GM10266 (cell line): ENCODE results near the gene DPYD.

Source experiments
- DNase-seq: peaks from one replicate; pipeline ENCODE4 v3.0.0; 2012; ENCODE audit errors: extremely low spot score
- CTCF ChIP-seq: IDR thresholded peaks from 2 replicates; pipeline ENCODE4 v1.5.1; 2012; ENCODE audit warnings: mild to moderate bottlenecking, low read depth; ENCODE audit not compliant: control insufficient read depth, insufficient read depth; ENCODE audit errors: missing control alignments

DPYD gene

DNA sequence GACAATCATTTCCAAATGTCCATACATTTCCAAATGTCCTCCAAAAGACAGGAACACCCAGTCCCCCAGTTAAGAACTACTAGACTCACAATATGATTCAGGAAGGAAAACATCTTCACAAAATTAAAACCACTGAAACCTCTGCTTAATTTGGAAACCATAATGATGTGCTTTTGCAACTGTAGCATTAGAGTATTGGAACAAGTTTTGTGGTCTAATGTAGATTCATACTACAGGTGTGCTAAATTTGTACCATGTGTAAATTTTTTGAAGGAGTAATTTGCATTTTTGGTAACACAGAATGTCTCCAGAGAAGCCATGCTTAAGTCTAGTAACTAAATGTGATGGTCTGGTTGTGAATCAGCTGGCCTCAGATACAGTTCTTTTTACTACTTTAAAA, 129.6 kb downstream of the DPYD start:
- no peak for TF ChIP-seq CTCF
- no peak for DNase-seq

DNA sequence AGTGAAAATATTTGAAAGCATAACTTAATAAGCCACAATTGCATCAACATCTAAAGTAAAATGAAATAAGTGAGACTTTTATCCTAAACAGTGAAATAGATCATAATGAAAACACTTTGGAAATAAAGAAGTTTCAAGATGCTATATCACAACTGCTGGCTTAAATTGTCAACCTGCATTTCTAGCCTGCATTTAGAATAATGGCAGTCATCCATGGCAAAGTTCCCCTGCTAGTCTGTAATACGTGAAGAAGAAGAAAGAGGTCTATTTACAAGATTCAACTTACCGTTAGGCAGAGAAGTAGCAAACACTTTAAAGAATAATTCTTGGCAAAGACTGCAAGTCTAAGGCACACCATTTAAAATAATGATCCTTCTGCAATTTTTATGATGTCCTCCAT, 133.6 kb downstream of the DPYD start:
- DNase-seq, result no peak
- TF ChIP-seq CTCF, result no peak

- no peak for TF ChIP-seq CTCF
- DNase-seq, result no peak
Observed at GRCh38 chr1:97784661-97785060, 136.2 kb downstream of the DPYD start.

- DNase-seq, result no peak
- no peak for TF ChIP-seq CTCF
Observed at GRCh38 chr1:97783751-97784150, 137.1 kb downstream of the DPYD start.

DNA sequence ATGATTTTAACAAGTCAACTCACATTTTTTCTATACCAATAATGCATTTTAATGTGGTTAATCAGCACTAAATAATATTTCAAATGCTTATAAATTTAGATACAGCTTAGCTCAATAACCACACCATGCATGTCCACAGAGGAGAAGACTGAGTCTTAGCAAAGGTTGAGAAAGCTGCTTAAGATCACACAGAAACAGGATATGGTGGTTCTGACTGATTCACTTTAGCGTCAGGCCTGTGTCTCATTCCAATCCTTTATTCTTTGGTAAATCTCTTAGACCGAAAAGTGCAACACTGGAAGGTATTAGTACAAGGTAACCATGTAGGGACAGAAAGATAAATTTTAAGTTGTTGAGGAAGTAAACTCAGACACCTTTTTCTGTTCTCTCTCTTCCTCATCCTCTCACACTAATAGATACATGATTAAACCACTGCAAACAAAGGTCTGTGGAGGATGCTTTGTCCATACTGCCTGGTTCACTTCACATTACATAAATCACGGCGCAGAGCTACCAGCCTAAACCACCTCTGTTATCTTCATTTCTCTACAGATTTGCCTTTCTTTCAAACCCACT, 139.0 kb downstream of the DPYD start:
- DNase-seq, result no peak
- no peak for TF ChIP-seq CTCF

DNA sequence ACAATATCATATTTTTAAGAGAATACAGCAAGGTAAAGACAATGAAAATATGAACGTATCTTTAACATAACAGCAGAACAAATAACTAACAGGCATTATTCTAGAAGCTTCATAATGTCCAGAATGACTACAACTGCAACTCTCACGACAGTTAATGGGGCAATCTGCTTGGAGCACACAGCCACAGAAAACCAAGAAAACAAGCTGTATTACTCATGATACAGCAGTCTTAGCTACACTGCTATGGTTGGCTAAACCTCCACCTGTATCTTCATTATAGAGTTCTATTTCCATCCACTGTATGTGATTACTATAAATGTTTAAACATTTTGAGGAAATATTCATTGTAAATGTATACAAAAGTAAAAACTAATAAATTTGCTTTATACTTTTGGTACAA, 139.9 kb downstream of the DPYD start:
- TF ChIP-seq CTCF, result no peak
- DNase-seq, result no peak

GRCh38 chr1:97778718-97779117, 142.1 kb downstream of the DPYD start:
- DNase-seq, result no peak

More at GRCh38 chr1:97778718-97779117, 142.1 kb downstream of the DPYD start:
- no peak for TF ChIP-seq CTCF
